Endothelial cell of umbilical vein (primary cell): ENCODE results near the gene COMT.

Source experiments
- CTCF ChIP-seq, 2 donors: IDR thresholded peaks; 1 replicate in 1 of 2; 2 replicates in 1 of 2; pipeline ENCODE4 v1.5.1; 2011; ENCODE audit warnings: low read length in 2 of 2, mild to moderate bottlenecking in 2 of 2, moderate library complexity in 2 of 2, control low read depth in 1 of 2, inconsistent platforms in 1 of 2, low read depth in 1 of 2; ENCODE audit not compliant: insufficient read depth in 1 of 2; ENCODE audit errors: extremely low read depth in 1 of 2
- MAX ChIP-seq: IDR thresholded peaks from 2 replicates; pipeline ENCODE4 v1.6.1; 2011; ENCODE audit not compliant: insufficient read depth, insufficient read length
- POLR2A ChIP-seq: IDR thresholded peaks from 2 replicates; pipeline ENCODE4 v1.6.1; 2012; ENCODE audit warnings: low read depth, mild to moderate bottlenecking, control low read depth, low read length

GRCh38 chr22:19988965-19989724 is 47.6 kb downstream of the COMT start:
- no peak for TF ChIP-seq CTCF (IDR thresholded peaks at IDR 0.05; ENCODE audit: extremely low read depth in 1 of 2, insufficient read depth in 1 of 2, low read depth in 1 of 2, low read length in 2 of 2)
- no peak for TF ChIP-seq POLR2A
- no peak for TF ChIP-seq MAX
